Myocyte (in vitro differentiated cells): Measurements from ENCODE around the gene MKNK1. TPM values are rescaled to one million over a fixed set of nuclear protein-coding genes. Genes with fewer than 3 reads are reported as not detected.
A peak's percentile ranks its signal among the peaks of the same experiment; 100 is the strongest.

Source experiments
- DNase-seq: peaks from one replicate; pipeline ENCODE4 v3.0.0-alpha.2; 2012; ENCODE audit warnings: low read depth
- total RNA-seq: library from RNA; depleted of rRNA; stranded (reverse); fragments of >200 nt; gene quantifications from 2 replicates; pipeline ENCODE4 v1.2.3, GENCODE V29; 2014

Gene MKNK1
- total RNA-seq, 1 donor from 2014 or later: 15.4 TPM

DNA sequence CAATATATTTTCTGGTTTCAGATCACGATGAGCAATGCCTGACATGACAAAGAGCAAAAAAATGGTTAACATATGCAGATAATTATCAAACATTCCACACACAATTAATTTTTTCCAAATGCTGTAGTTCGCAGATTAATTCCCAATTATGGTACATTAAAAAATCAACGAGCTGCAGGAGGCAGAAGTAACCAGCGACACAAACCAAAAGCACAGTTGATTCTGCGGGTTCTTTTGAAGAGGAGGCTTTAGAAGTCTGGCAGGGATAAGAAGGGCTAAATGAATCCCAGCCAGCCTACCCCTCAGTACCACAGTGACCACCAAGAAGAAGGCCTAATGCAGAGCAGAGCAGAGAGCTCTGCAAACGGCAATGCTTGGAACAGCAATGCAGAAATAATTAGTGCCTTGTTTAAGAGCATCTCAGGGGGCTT, 35.6 kb downstream of the MKNK1 start:
- DNase-seq: no peak

- DNase-seq: no peak
Measured at GRCh38 chr1:46563341-46563740, 40.7 kb downstream of the MKNK1 start.

DNA sequence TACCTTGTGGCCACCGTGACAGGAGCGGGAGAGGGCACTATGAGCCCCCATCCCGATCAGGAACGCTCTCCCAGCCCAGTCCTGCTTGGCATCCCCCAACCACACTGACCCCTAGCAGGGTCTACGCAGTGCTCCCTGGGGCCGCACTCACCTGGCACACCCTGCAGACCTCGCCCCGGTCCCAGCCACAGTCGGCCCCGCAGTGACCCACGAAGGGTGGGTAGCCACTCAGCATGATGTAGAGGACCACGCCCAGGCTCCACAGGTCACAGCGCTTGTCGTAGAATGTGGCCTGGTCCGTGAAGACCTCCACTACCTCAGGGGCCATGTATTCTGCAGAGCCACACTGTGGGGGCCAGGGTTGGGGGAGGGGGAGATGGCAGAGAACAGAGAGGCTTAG, 41.6 kb downstream of the MKNK1 start:
- no peak for DNase-seq

- no peak for DNase-seq
Measured at GRCh38 chr1:46558966-46559365, 45.1 kb downstream of the MKNK1 start.

GRCh38 chr1:46558141-46558963, 45.7 kb downstream of the MKNK1 start:
- DNase-seq: no peak

DNA sequence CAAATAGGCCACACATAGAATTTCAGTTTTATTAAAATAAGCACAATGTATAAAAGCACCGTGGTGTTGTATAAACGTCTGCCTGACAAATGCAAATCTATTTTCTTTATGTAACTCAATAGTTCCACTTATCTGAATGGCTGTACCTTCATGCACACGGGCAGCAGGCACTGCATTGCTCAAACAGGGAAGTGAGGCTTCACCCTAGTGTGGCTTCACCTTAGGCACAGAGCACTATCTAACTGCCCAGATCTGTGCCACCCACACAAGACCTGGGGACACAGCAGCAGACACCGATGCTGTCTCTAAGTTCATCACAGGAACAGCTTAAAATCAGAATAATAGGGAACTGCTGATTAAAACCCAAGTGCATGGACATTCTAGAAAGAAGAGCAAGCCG, 46.7 kb downstream of the MKNK1 start:
- no peak for DNase-seq

DNA sequence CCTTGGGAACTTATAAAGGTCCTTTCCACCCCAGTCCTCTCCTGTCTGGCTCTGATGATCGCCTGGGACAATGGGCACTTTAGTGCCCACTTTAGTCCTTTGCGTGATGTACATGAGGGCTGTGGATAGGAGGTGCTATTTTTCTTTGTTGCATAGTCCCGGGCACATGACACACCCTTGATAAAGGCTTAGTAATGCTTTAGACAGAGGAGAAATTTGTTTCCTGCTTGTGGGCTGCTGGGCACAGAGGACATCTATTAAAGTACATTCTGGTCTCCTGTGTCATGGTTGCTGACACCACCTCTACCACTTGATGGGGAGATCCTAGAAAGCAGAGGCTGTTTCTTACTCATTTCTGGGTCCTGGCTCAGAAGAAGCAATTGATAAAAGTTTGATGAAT, 47.2 kb downstream of the MKNK1 start:
- DNase-seq: peak; percentile 62

- no peak for DNase-seq
Measured at GRCh38 chr1:46555826-46556619, 48.0 kb downstream of the MKNK1 start.

- DNase-seq: no peak
Measured at GRCh38 chr1:46554597-46555381, 49.3 kb downstream of the MKNK1 start.

- DNase-seq: no peak
Measured at GRCh38 chr1:46554236-46554596, 49.9 kb downstream of the MKNK1 start.

DNA sequence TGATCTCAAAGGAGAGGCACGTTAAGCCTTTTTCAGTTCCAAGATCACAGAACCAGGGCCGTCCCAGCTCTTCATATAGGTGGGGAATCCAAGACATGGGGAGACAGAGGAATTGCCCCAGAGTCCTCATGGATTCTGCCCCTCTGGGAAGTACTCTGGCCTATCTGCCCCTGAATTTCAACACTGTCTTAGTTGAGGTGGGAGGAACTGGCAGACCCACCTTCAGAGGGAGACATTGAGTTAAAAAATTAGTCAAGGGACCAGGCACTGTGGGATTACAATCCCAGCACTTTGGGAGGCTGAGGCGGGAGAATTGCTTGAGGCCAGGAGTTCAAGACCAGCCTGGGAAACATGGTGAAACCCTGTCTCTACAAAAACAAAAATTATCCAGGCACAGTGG, 50.6 kb downstream of the MKNK1 start:
- DNase-seq: no peak

- DNase-seq: no peak
Measured at GRCh38 chr1:46552357-46553237, 51.5 kb downstream of the MKNK1 start.

- DNase-seq: no peak
Measured at GRCh38 chr1:46551597-46552095, 52.4 kb downstream of the MKNK1 start, which contains the start of gene KNCN. KNCN (minus strand) TSS chr1:46551647; CDS start chr1:46551215, 432 bp downstream.

DNA sequence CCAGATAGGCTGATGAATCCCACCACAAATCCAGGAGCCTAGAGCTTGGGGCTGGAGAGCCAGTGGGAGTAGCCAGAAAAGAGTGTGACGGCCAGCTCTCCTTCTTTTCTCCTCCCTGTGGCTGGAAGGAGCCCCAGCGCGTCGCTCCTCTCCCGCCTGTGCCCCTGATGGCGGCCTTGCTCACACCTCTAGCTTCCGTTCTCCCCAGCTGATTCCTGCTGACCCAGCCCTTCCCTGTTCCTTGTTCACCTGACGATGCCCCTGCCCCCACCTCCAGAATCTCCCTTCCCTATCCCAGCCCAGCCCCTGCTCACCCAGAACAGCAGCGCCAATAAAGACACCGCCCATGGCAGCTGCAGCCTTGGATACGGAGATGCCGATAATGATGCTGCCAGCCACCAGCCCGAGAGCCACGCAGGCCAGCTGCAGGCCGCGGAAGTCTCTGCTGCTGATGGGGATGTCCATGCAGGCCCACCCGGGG, 53.3 kb downstream of the MKNK1 start:
- peak; percentile 53 for DNase-seq

GRCh38 chr1:46549697-46550681, 54.1 kb downstream of the MKNK1 start:
- DNase-seq: no peak

DNA sequence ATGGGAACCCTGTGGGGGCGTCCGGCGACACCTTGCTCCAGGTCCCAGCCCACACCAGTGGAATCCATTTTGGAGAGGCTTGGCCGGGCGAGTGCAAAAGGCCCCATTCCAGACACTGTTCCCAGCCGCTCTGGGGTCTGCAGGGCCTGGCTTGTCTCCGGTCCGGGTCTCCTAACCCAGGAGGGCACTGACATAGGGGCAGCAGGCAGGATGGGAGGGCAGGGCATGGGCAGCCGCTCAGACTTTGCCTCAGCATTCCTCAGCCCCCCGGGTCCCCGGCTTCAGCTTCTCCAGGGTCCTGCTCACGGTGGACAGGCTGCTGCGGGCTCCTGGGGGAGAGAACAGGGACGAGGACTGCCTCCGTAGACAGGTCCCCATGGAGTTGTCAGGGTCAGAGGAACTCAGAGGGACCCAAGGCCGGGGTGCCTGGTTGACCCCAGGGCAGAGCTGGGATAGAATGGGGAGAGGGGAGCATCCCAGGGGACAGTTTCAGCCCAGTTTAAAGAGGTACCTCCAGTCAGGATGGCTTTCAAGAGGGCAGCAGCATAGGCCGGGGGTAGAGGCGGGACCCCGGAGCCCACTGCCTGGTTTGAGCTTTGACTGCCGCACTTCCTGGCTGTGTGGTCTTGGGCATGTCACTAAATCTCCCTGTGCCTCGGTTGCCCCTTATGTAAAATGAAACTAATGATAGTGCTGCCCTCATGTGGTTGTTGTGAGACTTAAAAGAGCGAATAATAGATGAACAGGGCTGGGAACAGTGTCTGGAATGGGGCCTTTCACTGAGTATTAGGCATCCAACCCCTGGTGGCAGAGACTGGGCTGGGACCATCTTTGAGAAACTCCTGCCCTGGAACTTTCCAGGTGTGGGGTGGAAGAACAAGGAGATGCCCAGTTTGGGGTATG, 56.3 kb downstream of the MKNK1 start:
- peak; percentile 57 for DNase-seq

DNA sequence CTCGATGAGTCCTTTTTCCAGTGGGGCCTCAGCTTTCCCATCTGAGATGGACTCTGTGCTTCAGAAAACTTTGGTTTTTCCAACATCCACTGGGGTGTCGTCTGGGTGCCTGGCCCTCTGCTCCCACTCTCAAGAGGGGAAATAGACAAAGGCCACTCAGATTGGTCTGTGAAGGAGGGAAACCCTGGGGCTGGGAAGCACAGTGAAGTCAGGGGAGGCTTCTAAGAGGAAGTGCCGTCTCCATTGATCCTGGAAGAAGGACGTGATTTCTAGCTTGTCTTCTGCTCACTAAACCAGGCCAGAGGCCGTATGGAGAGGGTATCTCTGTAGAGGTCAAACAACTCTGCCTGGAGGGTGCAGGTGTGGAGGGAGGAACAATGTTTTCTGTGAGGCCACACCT, 57.9 kb downstream of the MKNK1 start:
- DNase-seq: no peak

DNA sequence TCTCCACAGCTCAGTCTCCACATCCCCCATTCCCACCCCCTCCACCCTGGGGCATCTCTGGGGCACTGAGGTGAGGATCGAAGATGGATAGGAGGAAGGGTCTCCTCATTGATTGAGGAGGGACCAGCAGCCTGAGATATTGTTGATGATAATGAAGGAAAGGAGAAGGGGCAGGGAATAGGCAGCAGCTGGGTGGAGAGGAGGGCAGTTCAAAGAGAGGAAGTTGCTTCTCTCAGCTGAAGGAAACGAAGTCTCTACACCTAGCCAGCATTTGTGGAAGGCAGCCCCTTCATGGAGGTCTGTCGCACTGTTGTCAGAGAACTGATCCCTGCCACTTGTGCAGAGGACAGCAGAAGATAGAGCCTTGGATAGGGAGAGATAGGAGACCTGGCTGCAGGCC, 58.3 kb downstream of the MKNK1 start:
- no peak for DNase-seq
